GM12873 (cell line): Measurements from ENCODE around the gene RBFOX1.

ENCODE experiments used
- TF ChIP-seq, protein P1 (sequence below): IDR thresholded peaks from 2 replicates; pipeline ENCODE4 v1.5.1; 2012; ENCODE audit warnings: low read depth, mild to moderate bottlenecking, moderate library complexity, low read length, control low read depth; ENCODE audit not compliant: insufficient read depth; ENCODE audit errors: missing control alignments

Gene RBFOX1

GRCh38 chr16:7333180-7333725, 608 bp downstream of the RBFOX1 start:
- TF ChIP-seq, protein P1, sequence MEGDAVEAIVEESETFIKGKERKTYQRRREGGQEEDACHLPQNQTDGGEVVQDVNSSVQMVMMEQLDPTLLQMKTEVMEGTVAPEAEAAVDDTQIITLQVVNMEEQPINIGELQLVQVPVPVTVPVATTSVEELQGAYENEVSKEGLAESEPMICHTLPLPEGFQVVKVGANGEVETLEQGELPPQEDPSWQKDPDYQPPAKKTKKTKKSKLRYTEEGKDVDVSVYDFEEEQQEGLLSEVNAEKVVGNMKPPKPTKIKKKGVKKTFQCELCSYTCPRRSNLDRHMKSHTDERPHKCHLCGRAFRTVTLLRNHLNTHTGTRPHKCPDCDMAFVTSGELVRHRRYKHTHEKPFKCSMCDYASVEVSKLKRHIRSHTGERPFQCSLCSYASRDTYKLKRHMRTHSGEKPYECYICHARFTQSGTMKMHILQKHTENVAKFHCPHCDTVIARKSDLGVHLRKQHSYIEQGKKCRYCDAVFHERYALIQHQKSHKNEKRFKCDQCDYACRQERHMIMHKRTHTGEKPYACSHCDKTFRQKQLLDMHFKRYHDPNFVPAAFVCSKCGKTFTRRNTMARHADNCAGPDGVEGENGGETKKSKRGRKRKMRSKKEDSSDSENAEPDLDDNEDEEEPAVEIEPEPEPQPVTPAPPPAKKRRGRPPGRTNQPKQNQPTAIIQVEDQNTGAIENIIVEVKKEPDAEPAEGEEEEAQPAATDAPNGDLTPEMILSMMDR, result no peak

DNA sequence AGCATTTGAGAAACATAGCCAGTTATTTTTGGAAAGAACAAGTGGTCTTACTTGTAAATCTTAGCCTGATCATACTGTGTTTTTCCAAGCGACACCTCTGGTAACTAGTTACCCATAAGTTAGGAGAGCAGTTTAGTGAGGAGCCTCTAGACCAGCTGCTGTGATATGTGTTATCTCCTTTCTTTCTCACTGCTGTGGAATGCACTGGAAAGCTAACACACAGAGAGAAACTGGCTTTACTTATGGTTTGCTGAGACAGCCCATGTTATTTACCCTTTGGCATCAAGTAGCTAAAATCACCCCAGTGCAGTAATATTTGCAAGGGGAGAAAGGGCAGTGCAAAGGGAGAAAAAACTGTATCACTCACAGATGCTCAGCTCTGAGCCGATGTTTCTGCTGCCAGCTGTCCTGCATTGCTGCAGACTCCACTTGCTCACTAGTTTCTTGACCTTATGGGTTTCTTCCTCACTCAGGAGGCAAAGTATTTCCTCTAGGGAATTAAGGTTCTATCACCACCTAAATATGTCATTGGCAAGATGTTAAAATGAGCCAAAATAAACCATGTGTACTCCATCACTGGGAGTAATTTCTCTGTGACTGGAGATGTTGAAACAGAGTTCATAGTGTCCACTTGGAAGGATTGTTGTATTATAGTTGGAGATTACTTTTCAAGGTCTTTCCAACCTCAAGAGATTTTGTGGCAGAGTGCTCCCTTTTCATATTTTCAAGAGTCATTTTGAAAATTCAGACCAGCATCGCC, 2.3 kb downstream of the RBFOX1 start:
- TF ChIP-seq, protein P1, result no peak

DNA sequence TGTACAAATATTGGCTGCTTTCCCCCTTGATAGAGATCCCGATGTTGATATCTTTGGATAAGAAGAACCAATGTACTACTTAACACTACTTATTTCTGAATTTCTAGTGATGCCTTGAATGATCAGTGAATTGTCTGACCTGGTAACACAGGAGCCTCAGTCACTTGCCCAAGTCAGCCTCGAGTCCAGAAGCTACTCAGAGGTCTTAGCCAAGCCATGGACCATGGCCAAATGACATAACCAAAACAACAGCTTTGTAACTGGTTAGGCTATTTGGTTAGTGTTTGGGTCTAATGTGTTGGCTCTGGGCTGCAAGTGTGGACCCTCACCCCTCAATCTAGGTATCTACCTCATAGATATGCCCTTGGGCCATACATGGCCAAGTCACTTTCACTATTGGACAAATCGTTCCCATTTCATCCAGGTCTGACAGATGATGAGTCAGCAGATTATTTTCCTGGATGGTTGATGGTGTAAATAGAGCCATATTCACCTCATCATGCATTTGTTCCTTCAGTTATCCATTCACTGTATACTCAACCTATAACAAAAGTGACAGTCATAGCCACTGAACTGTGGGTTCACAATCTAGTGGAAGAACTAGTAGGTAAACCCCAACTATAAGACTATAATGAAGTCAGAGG, 3.5 kb downstream of the RBFOX1 start:
- TF ChIP-seq, protein P1, result no peak

DNA sequence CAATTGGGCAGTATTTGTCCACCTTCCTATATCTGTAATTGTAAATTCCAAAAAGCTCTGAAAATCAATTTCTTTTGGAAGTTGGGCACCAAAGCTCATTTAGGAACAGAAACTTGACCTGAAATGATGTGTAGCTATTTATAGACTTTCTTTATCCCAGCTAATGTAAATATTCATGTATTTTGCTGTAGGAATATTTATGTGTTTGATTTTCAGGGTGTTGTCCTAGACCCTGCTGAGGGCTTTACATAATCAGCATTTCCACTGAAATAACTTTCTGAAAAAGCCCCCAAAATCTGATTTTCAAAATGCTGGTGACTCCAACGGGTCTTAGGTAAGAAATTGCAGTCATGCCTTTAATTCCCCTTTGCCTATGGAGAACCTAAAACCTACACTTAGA, 4.1 kb downstream of the RBFOX1 start:
- TF ChIP-seq, protein P1, result no peak

GRCh38 chr16:7338826-7339225, 6.2 kb downstream of the RBFOX1 start:
- TF ChIP-seq, protein P1, result no peak

GRCh38 chr16:7339700-7340099, 7.1 kb downstream of the RBFOX1 start:
- TF ChIP-seq, protein P1, result no peak

DNA sequence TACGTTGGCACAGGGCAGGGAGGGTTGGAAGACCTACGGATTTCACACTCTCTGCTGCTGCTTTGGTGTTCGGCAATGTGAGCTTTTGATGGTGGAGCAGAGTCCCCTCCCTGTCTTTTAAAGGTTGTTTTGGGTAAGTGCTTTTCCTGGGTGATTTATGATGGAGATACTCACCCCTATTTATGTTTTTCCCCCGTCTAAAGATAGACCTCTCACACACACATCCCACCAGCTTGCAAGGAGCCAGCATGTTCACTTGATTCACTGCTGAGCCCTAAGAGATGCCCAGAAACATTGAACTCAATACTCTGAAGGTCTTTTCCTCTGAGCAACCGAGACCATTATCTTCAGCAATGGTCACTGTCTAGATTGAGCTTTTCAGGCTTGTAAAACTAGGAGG, 8.3 kb downstream of the RBFOX1 start:
- TF ChIP-seq, protein P1, result no peak
